OCI-LY1 (cell line): ENCODE results near the gene EPHX1.
"Not testable (repeated sequence)": the region's sequence is repeated elsewhere in the genome, so short reads cannot be mapped to it uniquely, and the experiment has no call there.

Source experiments
- EZH2 ChIP-seq: fragments of 200-600 bp; sonication (generic), shearing (Covaris generic); IDR thresholded peaks from 2 replicates; pipeline ENCODE4 v1.8.0; 2017; ENCODE audit warnings: borderline replicate concordance, mixed run types, mild to moderate bottlenecking, antibody characterized with exemption, low read length, moderate library complexity, mixed read lengths
- TF ChIP-seq, protein P1 (sequence below): fragments of 200-600 bp; sonication (generic), shearing (Covaris generic); IDR thresholded peaks from 2 replicates; pipeline ENCODE4 v1.5.1; 2017; ENCODE audit warnings: mild to moderate bottlenecking, antibody characterized with exemption, low read length, moderate library complexity, mixed read lengths

DNA sequence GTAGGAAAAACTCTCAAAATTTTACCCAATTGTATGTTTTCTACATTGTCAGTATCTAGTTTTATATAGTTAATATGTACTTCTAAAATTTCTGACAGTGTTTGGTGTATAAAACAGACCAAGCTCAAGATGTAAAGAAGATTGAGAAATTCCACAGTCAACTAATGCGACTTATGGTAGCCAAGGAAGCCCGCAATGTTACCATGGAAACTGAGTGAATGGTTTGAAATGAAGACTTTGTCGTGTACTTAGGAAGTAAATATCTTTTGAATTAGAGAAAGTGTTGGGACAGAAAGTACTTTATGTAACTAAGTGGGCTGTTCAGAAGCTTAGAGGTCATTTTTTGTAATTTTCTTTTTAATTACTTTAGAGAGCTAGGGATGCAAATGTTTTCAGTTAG is 20.8 kb upstream of the EPHX1 start:
- TF ChIP-seq, protein P1, sequence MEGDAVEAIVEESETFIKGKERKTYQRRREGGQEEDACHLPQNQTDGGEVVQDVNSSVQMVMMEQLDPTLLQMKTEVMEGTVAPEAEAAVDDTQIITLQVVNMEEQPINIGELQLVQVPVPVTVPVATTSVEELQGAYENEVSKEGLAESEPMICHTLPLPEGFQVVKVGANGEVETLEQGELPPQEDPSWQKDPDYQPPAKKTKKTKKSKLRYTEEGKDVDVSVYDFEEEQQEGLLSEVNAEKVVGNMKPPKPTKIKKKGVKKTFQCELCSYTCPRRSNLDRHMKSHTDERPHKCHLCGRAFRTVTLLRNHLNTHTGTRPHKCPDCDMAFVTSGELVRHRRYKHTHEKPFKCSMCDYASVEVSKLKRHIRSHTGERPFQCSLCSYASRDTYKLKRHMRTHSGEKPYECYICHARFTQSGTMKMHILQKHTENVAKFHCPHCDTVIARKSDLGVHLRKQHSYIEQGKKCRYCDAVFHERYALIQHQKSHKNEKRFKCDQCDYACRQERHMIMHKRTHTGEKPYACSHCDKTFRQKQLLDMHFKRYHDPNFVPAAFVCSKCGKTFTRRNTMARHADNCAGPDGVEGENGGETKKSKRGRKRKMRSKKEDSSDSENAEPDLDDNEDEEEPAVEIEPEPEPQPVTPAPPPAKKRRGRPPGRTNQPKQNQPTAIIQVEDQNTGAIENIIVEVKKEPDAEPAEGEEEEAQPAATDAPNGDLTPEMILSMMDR: not testable (repeated sequence)
- not testable (repeated sequence) for TF ChIP-seq EZH2
